ENCODE measurements around the gene WNT1.

WNT1 gene

GRCh38 chr12:48961801-48962200 is 16.3 kb upstream of the WNT1 start:
- DNase-seq: no peak

GRCh38 chr12:48965298-48965838 is 12.8 kb upstream of the WNT1 start:
- no peak for DNase-seq

GRCh38 chr12:48966177-48966895 is 11.8 kb upstream of the WNT1 start:
- DNase-seq: peak; percentile 47

GRCh38 chr12:48967991-48968390 is 10.1 kb upstream of the WNT1 start:
- DNase-seq: no peak

- no peak for DNase-seq
Measured at GRCh38 chr12:48968467-48968866, 9.7 kb upstream of the WNT1 start.

GRCh38 chr12:48969160-48969771 is 8.9 kb upstream of the WNT1 start:
- DNase-seq: no peak

- DNase-seq: no peak
Measured at GRCh38 chr12:48969833-48970701, 8.1 kb upstream of the WNT1 start.

GRCh38 chr12:48970702-48971334 is 7.3 kb upstream of the WNT1 start:
- DNase-seq: no peak

GRCh38 chr12:48972213-48972951 is 5.7 kb upstream of the WNT1 start:
- peak; percentile 43 for DNase-seq

- no peak for DNase-seq
Measured at GRCh38 chr12:48972952-48973483, 5.1 kb upstream of the WNT1 start.

- no peak for DNase-seq
Measured at GRCh38 chr12:48973531-48973930, 4.6 kb upstream of the WNT1 start.

- DNase-seq: no peak
Measured at GRCh38 chr12:48973941-48974673, 4.0 kb upstream of the WNT1 start.

GRCh38 chr12:48977290-48978281 is 536 bp upstream of the WNT1 start:
- peak; percentile 56 for DNase-seq

GRCh38 chr12:48978741-48979601 is 849 bp downstream of the WNT1 start:
- no peak for DNase-seq

- no peak for DNase-seq
Measured at GRCh38 chr12:48979602-48980388, 1.7 kb downstream of the WNT1 start.

GRCh38 chr12:48980389-48980952 is 2.3 kb downstream of the WNT1 start:
- DNase-seq: no peak

GRCh38 chr12:48980953-48981756 is 3.0 kb downstream of the WNT1 start:
- no peak for DNase-seq
